ENCODE measurements around the gene FPR1. TPM values are rescaled to one million over a fixed set of nuclear protein-coding genes. Genes with fewer than 3 reads are reported as not detected.

Gene FPR1
- total RNA-seq, 4 donors from 2014 or later: 1.7 to 36.9 (median 6.4) TPM

GRCh38 chr19:51737389-51737788, 14.3 kb downstream of the FPR1 start:
- peaks cover 0 to 6% of the 10 kb centered on the region in 2 donors for H3K27me3 ChIP-seq

GRCh38 chr19:51735759-51736449, 15.8 kb downstream of the FPR1 start:
- DNase-seq (ENCODE audit: low spot score in 2 of 2): peak; percentile 19 to 60
- Histone ChIP-seq H3K4me1 (no peaks in the 10 kb centered on the region), H3K27ac (no peak overlapping the region), H3K27me3 (peaks cover 0 to 6% of the 10 kb centered on the region in 2 donors), H3K4me3 (no peak overlapping the region), H3K36me3 (no peaks in the 10 kb centered on the region), H3K9me3 (peaks cover 0 to 2% (median 0%) of the 10 kb centered on the region in 4 donors)
- TF ChIP-seq, protein P1, sequence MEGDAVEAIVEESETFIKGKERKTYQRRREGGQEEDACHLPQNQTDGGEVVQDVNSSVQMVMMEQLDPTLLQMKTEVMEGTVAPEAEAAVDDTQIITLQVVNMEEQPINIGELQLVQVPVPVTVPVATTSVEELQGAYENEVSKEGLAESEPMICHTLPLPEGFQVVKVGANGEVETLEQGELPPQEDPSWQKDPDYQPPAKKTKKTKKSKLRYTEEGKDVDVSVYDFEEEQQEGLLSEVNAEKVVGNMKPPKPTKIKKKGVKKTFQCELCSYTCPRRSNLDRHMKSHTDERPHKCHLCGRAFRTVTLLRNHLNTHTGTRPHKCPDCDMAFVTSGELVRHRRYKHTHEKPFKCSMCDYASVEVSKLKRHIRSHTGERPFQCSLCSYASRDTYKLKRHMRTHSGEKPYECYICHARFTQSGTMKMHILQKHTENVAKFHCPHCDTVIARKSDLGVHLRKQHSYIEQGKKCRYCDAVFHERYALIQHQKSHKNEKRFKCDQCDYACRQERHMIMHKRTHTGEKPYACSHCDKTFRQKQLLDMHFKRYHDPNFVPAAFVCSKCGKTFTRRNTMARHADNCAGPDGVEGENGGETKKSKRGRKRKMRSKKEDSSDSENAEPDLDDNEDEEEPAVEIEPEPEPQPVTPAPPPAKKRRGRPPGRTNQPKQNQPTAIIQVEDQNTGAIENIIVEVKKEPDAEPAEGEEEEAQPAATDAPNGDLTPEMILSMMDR (IDR thresholded peaks at IDR 0.05): no peak
- peak; percentile 60 to 78 for TF ChIP-seq EP300 (IDR thresholded peaks at IDR 0.05)
- no peak for TF ChIP-seq POLR2A (IDR thresholded peaks at IDR 0.05)
- WGBS, 2 donors: 55 to 63% methylated on average over 10 of the region's 10 CpGs

More at GRCh38 chr19:51737389-51737788, 14.3 kb downstream of the FPR1 start:
- H3K4me3 ChIP-seq: no peak overlapping the region
- no peaks in the 10 kb centered on the region for H3K36me3 ChIP-seq
- WGBS, 2 donors: 91 to 92% methylated on average over 3 of the region's 3 CpGs
- no peaks in the 10 kb centered on the region for H3K9me3 ChIP-seq
- DNase-seq (ENCODE audit: low spot score in 2 of 2): no peak
- H3K27ac ChIP-seq: no peak overlapping the region
- no peaks in the 10 kb centered on the region for H3K4me1 ChIP-seq
- TF ChIP-seq, protein P1 (IDR thresholded peaks at IDR 0.05): no peak
- no peak for TF ChIP-seq EP300 (IDR thresholded peaks at IDR 0.05)
- no peak for TF ChIP-seq POLR2A (IDR thresholded peaks at IDR 0.05)

DNA sequence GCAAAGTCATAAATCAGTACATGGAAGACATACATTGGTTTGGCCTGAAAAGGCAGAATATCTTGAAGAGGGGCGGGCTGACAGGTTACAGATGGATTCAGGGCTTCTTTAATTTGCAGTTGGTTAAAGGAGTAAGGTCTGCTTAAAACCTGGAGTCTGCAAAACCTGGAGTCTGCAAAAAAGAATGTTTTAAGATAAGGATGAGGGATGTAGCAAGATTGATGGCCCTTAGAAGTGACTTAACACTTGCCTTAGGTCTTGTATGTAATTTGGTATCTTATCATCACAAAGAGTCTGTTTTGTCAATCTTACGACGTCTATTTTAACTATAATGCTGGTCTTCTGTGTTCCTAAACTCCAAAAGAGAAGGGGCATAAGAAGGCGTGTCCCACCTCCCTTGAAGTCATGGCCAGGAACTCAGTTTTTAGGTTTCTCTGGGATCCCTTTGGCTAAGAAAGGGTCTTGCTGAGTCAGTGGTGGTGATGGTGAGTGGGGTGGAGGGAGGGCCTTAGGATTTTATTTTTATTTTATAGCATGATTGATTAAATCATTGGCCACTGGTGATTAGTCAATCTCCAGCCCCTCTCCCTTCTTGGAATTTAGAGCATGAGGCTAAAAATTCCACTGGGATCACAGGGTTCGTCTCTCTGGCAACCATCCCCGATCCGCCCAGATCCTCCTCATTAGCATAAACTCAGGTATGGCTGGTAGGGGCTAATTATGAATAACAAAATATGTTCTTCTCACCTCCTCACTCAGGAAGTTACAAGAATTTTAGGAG, 17.7 kb downstream of the FPR1 start:
- H3K27me3 ChIP-seq: peaks cover 0 to 19% of the 10 kb centered on the region in 2 donors
- no peak overlapping the region for H3K4me3 ChIP-seq
- no peaks in the 10 kb centered on the region for H3K4me1 ChIP-seq
- H3K27ac ChIP-seq: no peak overlapping the region
- H3K9me3 ChIP-seq: peaks cover 0 to 10% (median 0%) of the 10 kb centered on the region in 4 donors
- DNase-seq (ENCODE audit: low spot score in 2 of 2): no peak
- TF ChIP-seq, protein P1 (IDR thresholded peaks at IDR 0.05): no peak
- H3K36me3 ChIP-seq: no peaks in the 10 kb centered on the region
- WGBS, 2 donors: 48 to 63% methylated on average over 7 of the region's 7 CpGs

DNA sequence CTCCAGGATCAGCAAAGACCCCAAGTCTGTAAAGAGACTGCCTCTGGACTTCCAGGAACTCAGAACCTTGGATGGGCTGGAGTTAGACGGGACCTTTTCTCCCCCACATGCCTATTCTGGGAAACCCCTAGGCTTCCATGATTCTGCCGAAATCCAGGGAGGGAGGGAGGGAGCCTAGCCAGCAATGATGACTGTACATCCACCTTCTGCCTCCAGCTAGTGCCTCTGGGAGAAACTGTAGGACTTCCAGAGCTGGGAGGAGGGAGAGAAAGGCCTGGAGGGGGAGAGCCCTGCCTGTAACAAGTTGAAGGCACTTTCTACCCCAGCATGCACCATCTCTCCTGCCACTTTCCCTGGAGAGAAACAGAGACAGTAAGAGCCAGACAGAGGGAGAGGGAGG, 21.9 kb downstream of the FPR1 start:
- Histone ChIP-seq H3K9me3 (peaks cover 0 to 10% (median 0%) of the 10 kb centered on the region in 4 donors), H3K27me3 (peaks cover 0 to 54% of the 10 kb centered on the region in 2 donors), H3K36me3 (no peaks in the 10 kb centered on the region), H3K4me3 (no peak overlapping the region), H3K4me1 (peaks cover 0 to 6% (median 0%) of the 10 kb centered on the region in 4 donors), H3K27ac (no peak overlapping the region)
- no peak for DNase-seq (ENCODE audit: low spot score in 2 of 2)
- TF ChIP-seq POLR2A (IDR thresholded peaks at IDR 0.05) (no peak), EP300 (IDR thresholded peaks at IDR 0.05) (no peak)
- TF ChIP-seq, protein P1 (IDR thresholded peaks at IDR 0.05): no peak
- WGBS, 2 donors: 43 to 68% methylated on average over 2 of the region's 2 CpGs

GRCh38 chr19:51727349-51727880, 24.3 kb downstream of the FPR1 start:
- Histone ChIP-seq H3K4me1 (peaks cover 0 to 11% (median 0%) of the 10 kb centered on the region in 4 donors), H3K27me3 (peaks cover 0 to 77% of the 10 kb centered on the region in 2 donors), H3K4me3 (no peak overlapping the region), H3K9me3 (peaks cover 0 to 10% (median 0%) of the 10 kb centered on the region in 4 donors), H3K36me3 (no peaks in the 10 kb centered on the region), H3K27ac (no peak overlapping the region)
- TF ChIP-seq, protein P1 (IDR thresholded peaks at IDR 0.05): no peak
- TF ChIP-seq POLR2A (IDR thresholded peaks at IDR 0.05) (no peak), EP300 (IDR thresholded peaks at IDR 0.05) (no peak)
- no peak for DNase-seq (ENCODE audit: low spot score in 2 of 2)
- 73 to 76% methylated on average over 7 of the region's 7 CpGs for WGBS, 2 donors

Data from tibial nerve (tissue), 4 donors.